Adrenal gland (tissue), 12 donors: ENCODE measurements around the gene LPP. TPM values are rescaled to one million over a fixed set of nuclear protein-coding genes. Genes with fewer than 3 reads are reported as not detected.

Experiments used
- DNase-seq, 7 donors: peaks; one replicate each; pipeline ENCODE4 v3.0.0-alpha.2; 2019 to 2020
- H3K27ac ChIP-seq, 5 donors: fragments of 200-600 bp; sonication (generic) in 4 of 5; 1 replicate in 3 of 5; 2 replicates in 2 of 5; pipeline versions ENCODE4 v1.5.1 to v1.8.0; 2016 to 2020; ENCODE audit warnings: mild to moderate bottlenecking in 1 of 5
- H3K27me3 ChIP-seq: fragments of 200-600 bp; 2 replicates; pipeline ENCODE4 v1.8.0; 2021
- H3K36me3 ChIP-seq, 2 donors: fragments of 200-600 bp; replicated peaks in 1 of 2; 1 replicate in 1 of 2; 2 replicates in 1 of 2; pipeline versions ENCODE4 v1.5.1 to v1.8.0; 2018 to 2022
- H3K4me1 ChIP-seq, 2 donors: fragments of 200-600 bp; replicated peaks in 1 of 2; 1 replicate in 1 of 2; 2 replicates in 1 of 2; pipeline versions ENCODE4 v1.5.1 to v1.8.0; 2018 to 2021
- H3K4me3 ChIP-seq, 4 donors: fragments of 200-600 bp; sonication (generic) in 3 of 4; one replicate each; pipeline ENCODE4 v1.5.1; 2016 to 2018
- H3K9me3 ChIP-seq, 3 donors: fragments of 200-600 bp; sonication (generic) in 1 of 3; replicated peaks in 1 of 3; 1 replicate in 2 of 3; 2 replicates in 1 of 3; pipeline versions ENCODE4 v1.5.1 to v1.8.0; 2016 to 2021
- CTCF ChIP-seq, 6 experiments: fragments of 450-650 bp in 4 of 6; fragments of 200-600 bp in 2 of 6; sonication (generic) in 1 of 6; IDR thresholded peaks; 1 replicate in 5 of 6; 2 replicates in 1 of 6; pipeline versions ENCODE4 v1.5.1 to v1.8.0; 2016 to 2021; ENCODE audit warnings: antibody characterized with exemption in 6 of 6, mild to moderate bottlenecking in 2 of 6, moderate library complexity in 1 of 6
- POLR2A ChIP-seq, 2 donors: fragments of 450-650 bp; IDR thresholded peaks; one replicate each; pipeline ENCODE4 v1.6.1; 2017; ENCODE audit warnings: antibody characterized with exemption in 2 of 2, mild to moderate bottlenecking in 2 of 2, moderate library complexity in 1 of 2
- WGBS, 4 donors: extraction: QIAGEN DNeasy Blood & Tissue Kit in 2 of 4; methylation state at CpG; one replicate each; pipeline versions ENCODE4 v1.1.5 to v1.1.7; 2013 to 2017; 5-methylcytosine and 5-hydroxymethylcytosine counted together
- intact Hi-C, 2 donors: fragments of 100-400 bp; cut with DNase I; formaldehyde crosslinking; loops; one replicate each; pipeline versions ENCODE4 v1.14.1 to v1.15.0; 2022 to 2023
- polyA plus RNA-seq, 3 donors: library from polyadenylated mRNA; stranded (reverse); fragments of 200-250 nt in 2 of 3; fragments of 350-450 nt in 1 of 3; fragmentation: Illumina TruSeq in 1 of 3; extraction: RNeasy Lipid Tissue Mini Kit (QIAGEN cat#74804) in 1 of 3; gene quantifications; one replicate each; pipeline ENCODE4 v1.2.3, GENCODE V29; 2013 to 2014
- total RNA-seq, 9 donors: library from RNA; depleted of rRNA in 4 of 9; stranded (reverse); fragments of >200 nt in 4 of 9; fragments of 120-200 nt in 1 of 9; fragmentation: NEBNext Ultra II Directional in 1 of 9; extraction: Animal tissue kit (Norgen Biotek cat#: 25700) in 1 of 9; gene quantifications; one replicate each; pipeline versions ENCODE4 v1.1.0 to v1.2.4, GENCODE V29; 2013 to 2023
- donor health status: healthy with polysubstance abuse.
- donor health status: Bipolar disorder and iron deficiency.
- donor health status: DM: yes; HTN: yes; CAD: no.
- donor health status: DM: no; HTN: no; CAD: no.
- donor health status: DM: no; HTN: no; CAD: no.
- donor health status: DM: yes; HTN: yes; CAD: no.

LPP gene
- total and polyA plus RNA-seq, 12 donors: 7.0 to 170 (median 101) TPM

- Histone ChIP-seq H3K27me3 (no peaks in the 10 kb centered on the region), H3K27ac (no peak overlapping the region), H3K36me3 (no peaks in the 10 kb centered on the region), H3K4me1 (peaks cover 0 to under 1% of the 10 kb centered on the region in 2 donors), H3K9me3 (no peaks in the 10 kb centered on the region), H3K4me3 (no peak overlapping the region)
- TF ChIP-seq POLR2A (IDR thresholded peaks at IDR 0.05): no peak
- TF ChIP-seq CTCF (IDR thresholded peaks at IDR 0.05): no peak
- intact Hi-C loops: no loop called here
- no peak for DNase-seq
These were observed 585.6 kb downstream of the LPP start for GRCh38 chr3:188739511-188739910.

- Histone ChIP-seq H3K27me3 (no peaks in the 10 kb centered on the region), H3K9me3 (no peaks in the 10 kb centered on the region), H3K4me1 (no peaks in the 10 kb centered on the region), H3K4me3 (no peak overlapping the region), H3K36me3 (no peaks in the 10 kb centered on the region), H3K27ac (no peak overlapping the region)
- 94 to 100% (median 99%) methylated on average over 1 of the region's 1 CpG for WGBS, 4 donors
- intact Hi-C loops: no loop called here
- TF ChIP-seq CTCF (IDR thresholded peaks at IDR 0.05): no peak
- TF ChIP-seq POLR2A (IDR thresholded peaks at IDR 0.05): no peak
- DNase-seq: no peak
These were observed 586.1 kb downstream of the LPP start for GRCh38 chr3:188740010-188740409.

GRCh38 chr3:188742755-188743550 is 589.0 kb downstream of the LPP start:
- TF ChIP-seq POLR2A (IDR thresholded peaks at IDR 0.05): no peak
- TF ChIP-seq CTCF (IDR thresholded peaks at IDR 0.05): no peak
- intact Hi-C loops: no loop called here
- Histone ChIP-seq H3K27ac (no peak overlapping the region), H3K9me3 (no peaks in the 10 kb centered on the region), H3K4me1 (peaks cover 10 to 14% of the 10 kb centered on the region in 2 donors), H3K4me3 (no peak overlapping the region), H3K36me3 (no peaks in the 10 kb centered on the region), H3K27me3 (no peaks in the 10 kb centered on the region)
- no peak for DNase-seq
- 85 to 89% (median 87%) methylated on average over 4 of the region's 4 CpGs for WGBS, 4 donors

- WGBS, 4 donors: 92 to 100% (median 98%) methylated on average over 2 of the region's 2 CpGs
- Histone ChIP-seq H3K27ac (no peak overlapping the region), H3K36me3 (no peaks in the 10 kb centered on the region), H3K4me1 (peaks cover 10 to 14% of the 10 kb centered on the region in 2 donors), H3K27me3 (no peaks in the 10 kb centered on the region), H3K9me3 (no peaks in the 10 kb centered on the region), H3K4me3 (no peak overlapping the region)
- intact Hi-C loops: no loop called here
- no peak for DNase-seq
- TF ChIP-seq CTCF (IDR thresholded peaks at IDR 0.05): no peak
- TF ChIP-seq POLR2A (IDR thresholded peaks at IDR 0.05): no peak
These were observed 590.2 kb downstream of the LPP start for GRCh38 chr3:188744166-188744565.
